ENCODE results near the gene CHST11. TPM values are rescaled to one million over a fixed set of nuclear protein-coding genes. Genes with fewer than 3 reads are reported as not detected.

Gene CHST11
- total and polyA plus RNA-seq, 2 of the 4 experiments (the other 2 are of a cell fraction) = 1.4 to 2.7 TPM

DNA sequence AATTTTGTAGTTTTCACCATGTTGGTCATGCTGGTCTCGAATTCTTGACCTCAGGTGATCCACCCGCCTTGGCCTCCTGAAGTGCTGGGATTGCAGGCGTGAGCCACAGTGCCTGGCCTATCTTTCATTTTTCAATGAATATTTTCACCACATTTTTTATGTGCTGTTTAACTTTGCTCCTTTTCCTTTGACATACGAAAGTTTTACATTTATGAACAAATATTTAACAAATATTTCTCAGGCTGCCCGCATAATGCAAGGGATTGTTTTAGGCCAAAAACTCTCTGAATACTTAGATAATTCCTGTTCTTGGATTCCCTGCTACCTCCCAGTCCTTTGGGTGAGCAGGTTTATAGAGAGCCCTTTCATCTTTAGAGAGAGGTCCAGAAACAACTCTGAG is 8.7 kb upstream of the CHST11 start:
- Histone ChIP-seq H3K18ac (ENCODE audit: low read depth, low read length) (no peak overlapping the region), H2AK5ac (ENCODE audit: low read depth, low read length) (no peak overlapping the region), H2AK9ac (replicated peaks; ENCODE audit: low read depth, low read length, poor library complexity) (no peak overlapping the region), H3K9ac (ENCODE audit: low read depth, low read length) (no peak overlapping the region), H2BK15ac (ENCODE audit: low read depth, low read length) (no peak overlapping the region), H2BK5ac (ENCODE audit: low read depth, low read length, poor library complexity, severe bottlenecking) (no peak overlapping the region), H3K27ac (ENCODE audit: insufficient read depth, low read length) (no peak overlapping the region), H2BK120ac (ENCODE audit: low read depth, low read length) (no peak overlapping the region), H3K4me3 (ENCODE audit: insufficient read depth, low read depth, low read length) (no peak overlapping the region), H3K23ac (ENCODE audit: low read depth, low read length) (no peak overlapping the region), H4K8ac (ENCODE audit: low read depth in 2 of 2, low read length in 2 of 2) (no peak overlapping the region), H3K36me3 (ENCODE audit: control insufficient read depth, insufficient read depth, low read length) (no peaks in the 10 kb centered on the region), H3K14ac (replicated peaks; ENCODE audit: low read depth, low read length) (no peak overlapping the region), H3K4ac (ENCODE audit: low read depth, low read length) (no peak overlapping the region), H4K20me1 (ENCODE audit: insufficient read depth, low read length) (no peaks in the 10 kb centered on the region), H3K79me1 (ENCODE audit: low read depth in 1 of 2, low read length in 2 of 2) (no peaks in the 10 kb centered on the region), H4K91ac (ENCODE audit: insufficient read depth, low read depth, low read length) (no peak overlapping the region), H3K4me2 (ENCODE audit: low read depth, low read length) (no peak overlapping the region), H2AFZ (replicated peaks; ENCODE audit: low read length, poor library complexity) (no peak overlapping the region), H3K27me3 (ENCODE audit: control insufficient read depth, insufficient read depth, low read length) (peaks cover 47% of the 10 kb centered on the region), H3K56ac (ENCODE audit: extremely low read depth, insufficient read depth, low read length) (no peak overlapping the region), H4K5ac (ENCODE audit: low read depth, low read length) (no peak overlapping the region), H3K4me1 (ENCODE audit: control insufficient read depth, insufficient read depth, low read length) (no peaks in the 10 kb centered on the region), H3K9me3 (ENCODE audit: control insufficient read depth, insufficient read depth, low read length) (0 out of 2 replicates have a peak, but pooled peaks cover 3% of the 10 kb centered on the region), H2BK20ac (ENCODE audit: low read depth, low read length) (no peak overlapping the region), H3K9me1 (ENCODE audit: insufficient read depth, low read length) (no peaks in the 10 kb centered on the region)
- BruUV-seq (replicated peaks) = no TSS peak
- WGBS, 2 experiments (ENCODE audit: extremely low coverage in 2 of 2, insufficient read length in 1 of 2) = no CpG with 5 or more reads among the region's 5 CpGs
- no peak for ATAC-seq (ENCODE audit: low read depth)
- POLR2A ChIA-PET (ENCODE audit: unreplicated experiment) = no interaction called here
- no peak for DNase-seq
- CTCF ChIA-PET = interaction anchor here (0.7 kb wide), 1 partner anchor 12 kb away, joined by 3 read pairs; no protein-coding TSS in a partner anchor
- no peak for TF ChIP-seq CEBPB (IDR thresholded peaks at IDR 0.05; ENCODE audit: low read depth, low read length)
- TF ChIP-seq POLR2A (IDR thresholded peaks at IDR 0.05; ENCODE audit: low read depth, low read length) = no peak
- TF ChIP-seq FOS (IDR thresholded peaks at IDR 0.05; ENCODE audit: low read depth, low read length) = no peak
- no peak for TF ChIP-seq RCOR1 (IDR thresholded peaks at IDR 0.05; ENCODE audit: insufficient replicate concordance, low read length)
- no peak for TF ChIP-seq MAZ (IDR thresholded peaks at IDR 0.05; ENCODE audit: borderline replicate concordance, low read depth, low read length)
- TF ChIP-seq, protein P1, sequence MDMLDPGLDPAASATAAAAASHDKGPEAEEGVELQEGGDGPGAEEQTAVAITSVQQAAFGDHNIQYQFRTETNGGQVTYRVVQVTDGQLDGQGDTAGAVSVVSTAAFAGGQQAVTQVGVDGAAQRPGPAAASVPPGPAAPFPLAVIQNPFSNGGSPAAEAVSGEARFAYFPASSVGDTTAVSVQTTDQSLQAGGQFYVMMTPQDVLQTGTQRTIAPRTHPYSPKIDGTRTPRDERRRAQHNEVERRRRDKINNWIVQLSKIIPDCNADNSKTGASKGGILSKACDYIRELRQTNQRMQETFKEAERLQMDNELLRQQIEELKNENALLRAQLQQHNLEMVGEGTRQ (IDR thresholded peaks at IDR 0.05; ENCODE audit: low read depth, low read length) = no peak
- no peak for TF ChIP-seq MAFK (IDR thresholded peaks at IDR 0.05; ENCODE audit: low read depth, low read length)
- in situ Hi-C loops (cut with MboI; ENCODE audit: low sequenced_read_pairs) = no loop called here
- intact Hi-C loops (cut with micrococcal nuclease) = no loop called here
- dilution Hi-C loops (cut with HindIII; ENCODE audit: low sequenced_read_pairs, unreplicated experiment) = no loop called here
